ENCODE measurements around the gene UBE2J1. TPM values are rescaled to one million over a fixed set of nuclear protein-coding genes. Genes with fewer than 3 reads are reported as not detected.

Gene UBE2J1
- total and polyA plus RNA-seq, 2 experiments from 2014 or later = 44.7 to 64.1 TPM

- H3K4me2 ChIP-seq = no peak overlapping the region
- H3K79me2 ChIP-seq = no peaks in the 10 kb centered on the region
- no peaks in the 10 kb centered on the region for H4K20me1 ChIP-seq (ENCODE audit: insufficient read depth, poor library complexity, severe bottlenecking)
- DNase-seq (ENCODE audit: low spot score) = no peak
- H3K9me3 ChIP-seq (ENCODE audit: low read depth) = no peaks in the 10 kb centered on the region
- H3K27me3 ChIP-seq = no peaks in the 10 kb centered on the region
- no peak overlapping the region for H3K4me3 ChIP-seq
- TF ChIP-seq EZH2phosphoT487 (IDR thresholded peaks at IDR 0.05; ENCODE audit: low read depth, severe bottlenecking, unreplicated experiment) (no peak), CTCF (IDR thresholded peaks at IDR 0.05; ENCODE audit: poor library complexity) (peak; percentile 22), EZH2 (IDR thresholded peaks at IDR 0.05; ENCODE audit: borderline replicate concordance) (no peak)
- no peaks in the 10 kb centered on the region for H3K4me1 ChIP-seq (ENCODE audit: insufficient read depth)
- no peak overlapping the region for H2AFZ ChIP-seq
- no peaks in the 10 kb centered on the region for H3K9me2 ChIP-seq (replicated peaks; ENCODE audit: insufficient read depth)
- no peaks in the 10 kb centered on the region for H3K36me3 ChIP-seq (replicated peaks; ENCODE audit: insufficient read depth, low read depth)
- H3K27ac ChIP-seq = no peak overlapping the region
- 63% methylated on average over 10 of the region's 10 CpGs for WGBS (ENCODE audit: low lambda C conversion rate, missing lambda C conversion rate)
These were observed 70.7 kb downstream of the UBE2J1 start for GRCh38 chr6:89281779-89282246.

- Histone ChIP-seq H4K20me1 (ENCODE audit: insufficient read depth, poor library complexity, severe bottlenecking) (no peaks in the 10 kb centered on the region), H3K79me2 (no peaks in the 10 kb centered on the region), H3K4me3 (no peak overlapping the region), H3K9me3 (ENCODE audit: low read depth) (no peaks in the 10 kb centered on the region), H3K9me2 (replicated peaks; ENCODE audit: insufficient read depth) (no peaks in the 10 kb centered on the region), H3K27ac (no peak overlapping the region), H2AFZ (no peak overlapping the region), H3K4me2 (no peak overlapping the region), H3K36me3 (replicated peaks; ENCODE audit: insufficient read depth, low read depth) (no peaks in the 10 kb centered on the region), H3K27me3 (no peaks in the 10 kb centered on the region), H3K4me1 (ENCODE audit: insufficient read depth) (no peaks in the 10 kb centered on the region)
- DNase-seq (ENCODE audit: low spot score) = no peak
- no peak for TF ChIP-seq CTCF (IDR thresholded peaks at IDR 0.05; ENCODE audit: poor library complexity)
- TF ChIP-seq EZH2phosphoT487 (IDR thresholded peaks at IDR 0.05; ENCODE audit: low read depth, severe bottlenecking, unreplicated experiment) = no peak
- TF ChIP-seq EZH2 (IDR thresholded peaks at IDR 0.05; ENCODE audit: borderline replicate concordance) = no peak
- WGBS (ENCODE audit: low lambda C conversion rate, missing lambda C conversion rate) = 91% methylated on average over 9 of the region's 9 CpGs
These were observed 73.6 kb downstream of the UBE2J1 start for GRCh38 chr6:89278956-89279355.

Other genes starting within 250 kb of the UBE2J1 start
- 5.7 and 7.3 TPM in 2 replicates for gene SRSF12, start 234.7 kb downstream of the UBE2J1 start, total RNA-seq
- gene SRSF12, start 234.7 kb downstream of the UBE2J1 start, polyA plus RNA-seq = 5.6 and 7.6 TPM in 2 replicates
- gene PM20D2, start 206.7 kb downstream of the UBE2J1 start, total RNA-seq = 20.8 and 25.3 TPM in 2 replicates
- gene PM20D2, start 206.7 kb downstream of the UBE2J1 start, polyA plus RNA-seq = 8.7 and 9.5 TPM in 2 replicates
- gene GABRR1, start 135.4 kb downstream of the UBE2J1 start, total RNA-seq = 0.27 TPM in 1 of 2 replicates, not detected in the other
- 0.60 TPM in 1 of 2 replicates, not detected in the other for gene GABRR1, start 135.4 kb downstream of the UBE2J1 start, polyA plus RNA-seq
- gene GABRR2, start 37.4 kb downstream of the UBE2J1 start, total RNA-seq = 0.32 and 0.87 TPM in 2 replicates
- gene GABRR2, start 37.4 kb downstream of the UBE2J1 start, polyA plus RNA-seq = 0.68 and 0.94 TPM in 2 replicates
- gene RRAGD, start 59.6 kb upstream of the UBE2J1 start, total RNA-seq = 22.5 and 28.1 TPM in 2 replicates
- gene RRAGD, start 59.6 kb upstream of the UBE2J1 start, polyA plus RNA-seq = 9.4 and 11.8 TPM in 2 replicates
- 20.9 and 30.2 TPM in 2 replicates for gene ANKRD6, start 80.4 kb upstream of the UBE2J1 start, total RNA-seq
- 9.3 and 12.2 TPM in 2 replicates for gene ANKRD6, start 80.4 kb upstream of the UBE2J1 start, polyA plus RNA-seq

All from hepatocyte (in vitro differentiated cells).